RWPE1 (cell line): ENCODE results near the gene ENTR1.

ENCODE experiments used
- CTCF ChIA-PET: fragments of 350-600 bp; sonication (Branson Sonifier 250); formaldehyde crosslinking; extraction: SDS; loops from one replicate; lab custom pipeline; 2021; lab: Yijun Ruan, JAX
- POLR2A ChIA-PET: fragments of 400-600 bp; formaldehyde crosslinking; extraction: SDS; loops from one replicate; lab custom pipeline; 2020; ENCODE audit warnings: antibody characterized with exemption; ENCODE audit not compliant: low non-redundant PET; lab: Yijun Ruan, JAX
- DNase-seq: peaks from one replicate; pipeline ENCODE4 v3.0.0; 2012; ENCODE audit warnings: low spot score
- H3K27ac ChIP-seq: fragments of 450-650 bp; 2 replicates; pipeline ENCODE4 v1.5.1; 2017
- TF ChIP-seq, protein P1 (sequence below): fragments of 450-650 bp; conservative IDR thresholded peaks from 2 replicates; pipeline ENCODE4 v1.5.1; 2017; ENCODE audit warnings: low read depth, mild to moderate bottlenecking

ENTR1 gene

GRCh38 chr9:136444102-136444501, 33.7 kb upstream of the ENTR1 start:
- TF ChIP-seq, protein P1, sequence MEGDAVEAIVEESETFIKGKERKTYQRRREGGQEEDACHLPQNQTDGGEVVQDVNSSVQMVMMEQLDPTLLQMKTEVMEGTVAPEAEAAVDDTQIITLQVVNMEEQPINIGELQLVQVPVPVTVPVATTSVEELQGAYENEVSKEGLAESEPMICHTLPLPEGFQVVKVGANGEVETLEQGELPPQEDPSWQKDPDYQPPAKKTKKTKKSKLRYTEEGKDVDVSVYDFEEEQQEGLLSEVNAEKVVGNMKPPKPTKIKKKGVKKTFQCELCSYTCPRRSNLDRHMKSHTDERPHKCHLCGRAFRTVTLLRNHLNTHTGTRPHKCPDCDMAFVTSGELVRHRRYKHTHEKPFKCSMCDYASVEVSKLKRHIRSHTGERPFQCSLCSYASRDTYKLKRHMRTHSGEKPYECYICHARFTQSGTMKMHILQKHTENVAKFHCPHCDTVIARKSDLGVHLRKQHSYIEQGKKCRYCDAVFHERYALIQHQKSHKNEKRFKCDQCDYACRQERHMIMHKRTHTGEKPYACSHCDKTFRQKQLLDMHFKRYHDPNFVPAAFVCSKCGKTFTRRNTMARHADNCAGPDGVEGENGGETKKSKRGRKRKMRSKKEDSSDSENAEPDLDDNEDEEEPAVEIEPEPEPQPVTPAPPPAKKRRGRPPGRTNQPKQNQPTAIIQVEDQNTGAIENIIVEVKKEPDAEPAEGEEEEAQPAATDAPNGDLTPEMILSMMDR, result no peak
- H3K27ac ChIP-seq, result 0 out of 2 replicates have a peak overlapping the region, but pooled peaks have one; percentile 77
- CTCF ChIA-PET, result interaction anchor here (0.6 kb wide), 1 partner anchor 17 kb away, joined by 3 read pairs; no protein-coding TSS in a partner anchor
- POLR2A ChIA-PET, result interaction anchor here (0.9 kb wide), 1 partner anchor 14 kb away, joined by 3 read pairs; no protein-coding TSS in a partner anchor
- DNase-seq, result no peak

DNA sequence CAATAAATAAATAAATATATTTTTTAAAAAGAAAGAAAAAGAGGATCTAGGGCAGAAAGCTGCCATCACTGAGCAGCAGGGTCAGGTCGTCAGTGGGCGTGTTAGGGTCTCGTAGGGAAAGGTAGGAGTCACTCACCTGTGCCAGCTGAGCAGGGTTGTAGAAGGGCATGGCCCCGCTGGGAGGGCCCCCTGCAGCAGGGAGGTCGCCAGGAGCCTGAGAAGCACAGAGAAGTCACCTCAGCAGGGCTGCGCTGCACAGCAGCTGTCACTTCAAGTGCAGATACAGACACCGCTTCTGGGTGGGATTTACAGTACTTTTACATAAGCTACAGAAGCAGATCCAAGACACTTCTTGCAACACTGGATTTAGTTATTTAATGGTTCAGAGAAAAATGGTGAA, 33.3 kb upstream of the ENTR1 start:
- TF ChIP-seq, protein P1, result no peak
- CTCF ChIA-PET, result no interaction called here
- DNase-seq, result no peak
- H3K27ac ChIP-seq, result peak overlapping the region; percentile 77; the same call in 1 of the 2 replicates
- POLR2A ChIA-PET, result no interaction called here

DNA sequence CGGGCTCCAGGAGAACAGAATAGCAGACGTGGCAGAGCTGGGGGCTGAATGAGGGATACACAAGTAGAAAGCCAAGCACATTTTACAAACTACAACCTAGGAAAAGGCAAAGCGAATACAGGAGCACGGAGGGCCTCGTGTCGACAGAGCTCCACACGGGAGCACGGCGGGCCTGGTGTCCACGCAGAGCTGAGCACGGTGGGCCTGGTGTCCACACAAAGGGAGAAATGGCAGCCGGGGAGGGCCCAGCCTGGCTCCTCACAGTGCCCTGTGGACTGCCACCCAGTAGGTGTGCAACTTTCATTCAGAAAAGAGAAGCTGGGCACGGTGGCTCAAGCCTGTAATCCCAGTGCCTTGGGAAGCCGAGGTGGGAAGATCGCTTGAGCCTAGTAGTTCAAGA, 32.7 kb upstream of the ENTR1 start:
- no peak for DNase-seq
- TF ChIP-seq, protein P1, result no peak
- CTCF ChIA-PET, result interaction anchor here (0.6 to 0.8 kb wide), 3 partner anchors 13 to 64 kb away, joined by 3 to 5 read pairs (median 3); no protein-coding TSS in a partner anchor
- POLR2A ChIA-PET, result no interaction called here
- peak overlapping the region; percentile 77 for H3K27ac ChIP-seq

DNA sequence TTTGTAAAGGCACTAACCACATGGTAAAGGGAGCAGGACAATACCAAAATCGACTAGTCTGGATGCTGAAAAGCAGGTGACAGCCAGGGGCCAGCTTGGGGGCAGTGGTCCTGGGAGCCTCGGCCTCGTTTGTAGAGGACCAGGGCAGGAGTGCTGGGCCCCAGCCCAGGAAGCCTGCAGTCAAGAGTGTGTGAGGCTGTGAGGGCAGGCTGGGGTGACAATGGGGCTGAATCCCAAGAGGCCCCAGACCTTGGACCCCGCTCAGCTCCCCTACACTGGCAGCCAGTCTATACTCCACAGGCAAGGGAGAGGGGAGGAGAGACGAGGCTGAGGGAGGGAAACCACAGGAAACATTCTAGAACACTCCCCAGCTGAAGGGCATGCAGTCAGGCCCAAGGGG, 31.9 kb upstream of the ENTR1 start:
- ChIA-PET CTCF (interaction anchor here (0.7 to 0.8 kb wide), 3 partner anchors 18 to 230 kb away, joined by 3 read pairs; no protein-coding TSS in a partner anchor), POLR2A (interaction anchor here (0.6 kb wide), 1 partner anchor 16 kb away, joined by 5 read pairs; no protein-coding TSS in a partner anchor)
- TF ChIP-seq, protein P1, result no peak
- no peak for DNase-seq
- H3K27ac ChIP-seq, result peak overlapping the region; percentile 77

GRCh38 chr9:136441681-136442245, 31.3 kb upstream of the ENTR1 start:
- TF ChIP-seq, protein P1, result no peak
- DNase-seq, result no peak
- ChIA-PET POLR2A (interaction anchor here (0.6 kb wide), 2 partner anchors 15 to 16 kb away, joined by 3 to 5 read pairs; no protein-coding TSS in a partner anchor), CTCF (interaction anchor here (0.6 to 0.7 kb wide), 4 partner anchors 16 to 231 kb away, joined by 3 read pairs; no protein-coding TSS in a partner anchor)
- peak overlapping the region; percentile 77 for H3K27ac ChIP-seq

GRCh38 chr9:136441191-136441680, 30.8 kb upstream of the ENTR1 start:
- ChIA-PET CTCF (interaction anchor here (0.6 to 1.4 kb wide), 5 partner anchors 15 to 231 kb away, joined by 3 to 4 read pairs (median 3); no protein-coding TSS in a partner anchor), POLR2A (interaction anchor here (0.6 kb wide), 2 partner anchors 16 kb away, joined by 3 read pairs; no protein-coding TSS in a partner anchor)
- H3K27ac ChIP-seq, result peak overlapping the region; percentile 77

More at GRCh38 chr9:136441191-136441680, 30.8 kb upstream of the ENTR1 start:
- TF ChIP-seq, protein P1, result no peak
- DNase-seq, result no peak
